HCT116 (cell line): Measurements from ENCODE around the gene ESRRB. TPM values are rescaled to one million over a fixed set of nuclear protein-coding genes. Genes with fewer than 3 reads are reported as not detected.
A peak's percentile ranks its signal among the peaks of the same experiment; 100 is the strongest.

Source experiments
- ATAC-seq: fragments of 200-7000 bp; cut with Tn5 transposase; 2 replicates; pipeline ENCODE4 v1.9.1; 2020; ENCODE audit warnings: mild to moderate bottlenecking, moderate library complexity
- BruUV-seq: library from RNA; stranded (reverse); fragments of 400-500 nt; replicated peaks from 2 replicates; lab custom pipeline; 2021; lab: Mats Ljungman, UMichigan
- CTCF ChIA-PET: fragments of 300-600 bp; sonication (Branson Sonifier 250); formaldehyde crosslinking; loops from one replicate; lab custom pipeline; 2021; ENCODE audit warnings: antibody characterized with exemption; lab: Charles Lee
- POLR2A ChIA-PET: fragments of 300-600, 350-600 bp; sonication (Branson Sonifier 250); formaldehyde crosslinking; loops from one replicate; lab custom pipeline; 2021; ENCODE audit warnings: antibody characterized with exemption; lab: Charles Lee
- RAD21 ChIA-PET, 2 experiments: fragments of 300-600 bp; sonication (Branson Sonifier 250); formaldehyde crosslinking; loops; one replicate each; lab custom pipeline; 2023; ENCODE audit warnings: low total read pairs in 2 of 2; ENCODE audit not compliant: uncharacterized antibody in 2 of 2, unreplicated experiment in 2 of 2, low non-redundant PET in 1 of 2; lab: Charles Lee
- DNase-seq: peaks from one replicate; pipeline ENCODE4 v3.0.0-alpha.2; 2010; ENCODE audit warnings: low read depth, low spot score
- H2AFZ ChIP-seq: fragments of 200-600 bp; shearing (Covaris generic), sonication (generic); 2 replicates; pipeline ENCODE4 v1.6.1; 2017; ENCODE audit warnings: low read depth, mixed run types, mixed read lengths, antibody characterized with exemption, low read length; ENCODE audit not compliant: poor library complexity, severe bottlenecking
- H3K27ac ChIP-seq: 2 replicates; pipeline ENCODE4 v1.5.1; 2012; ENCODE audit warnings: low read depth, low read length
- H3K27me3 ChIP-seq: fragments of 200-600 bp; sonication (generic); 2 replicates; pipeline ENCODE4 v1.6.1; 2016; ENCODE audit warnings: mixed run types, low read length, mixed read lengths; ENCODE audit not compliant: insufficient read depth
- H3K36me3 ChIP-seq, 2 experiments: fragments of 200-500 bp in 1 of 2; fragments of 200-600 bp in 1 of 2; sonication (Bioruptor generic) in 1 of 2; sonication (generic) in 1 of 2; 2 replicates each; pipeline versions ENCODE4 v1.5.1 to v1.6.1; 2014 to 2016; ENCODE audit warnings: low read length in 2 of 2, inconsistent platforms in 1 of 2, mixed read lengths in 1 of 2, mixed run types in 1 of 2; ENCODE audit not compliant: insufficient read depth in 2 of 2, control insufficient read depth in 1 of 2
- H3K4me1 ChIP-seq, 2 experiments: fragments of 200-600 bp in 1 of 2; sonication (generic) in 1 of 2; 2 replicates each; pipeline versions ENCODE4 v1.5.1 to v1.6.1; 2012 to 2017; ENCODE audit warnings: low read length in 2 of 2, inconsistent platforms in 1 of 2, mild to moderate bottlenecking in 1 of 2, mixed read lengths in 1 of 2, mixed run types in 1 of 2, moderate library complexity in 1 of 2; ENCODE audit not compliant: insufficient read depth in 2 of 2, control insufficient read depth in 1 of 2
- H3K4me2 ChIP-seq: fragments of 200-600 bp; sonication (generic); 2 replicates; pipeline ENCODE4 v1.6.1; 2017; ENCODE audit warnings: mixed run types, low read length, mixed read lengths
- H3K4me3 ChIP-seq, 2 experiments: fragments of 200-600 bp in 1 of 2; sonication (generic) in 1 of 2; replicated peaks in 1 of 2; 2 replicates each; pipeline ENCODE4 v1.5.1; 2011 to 2016; ENCODE audit warnings: low read length in 2 of 2, control low read depth in 1 of 2, low read depth in 1 of 2, mild to moderate bottlenecking in 1 of 2, mixed read lengths in 1 of 2, mixed run types in 1 of 2
- H3K79me2 ChIP-seq: fragments of 200-600 bp; sonication (generic); 2 replicates; pipeline ENCODE4 v1.6.1; 2017; ENCODE audit warnings: mild to moderate bottlenecking, mixed run types, low read length, moderate library complexity, mixed read lengths; ENCODE audit not compliant: insufficient read depth
- H3K9ac ChIP-seq: fragments of 200-600 bp; sonication (generic); 2 replicates; pipeline ENCODE4 v1.6.1; 2016; ENCODE audit warnings: low read length, mixed read lengths
- H3K9me2 ChIP-seq: fragments of 200-600 bp; sonication (generic), shearing (Covaris generic); 2 replicates; pipeline ENCODE4 v1.6.1; 2017; ENCODE audit warnings: mixed run types, mild to moderate bottlenecking, moderate library complexity; ENCODE audit not compliant: insufficient read depth
- H3K9me3 ChIP-seq, 2 experiments: fragments of 200-500 bp in 1 of 2; fragments of 200-600 bp in 1 of 2; sonication (Bioruptor generic) in 1 of 2; sonication (generic) in 1 of 2; 2 replicates each; pipeline ENCODE4 v1.6.1; 2014 to 2017; ENCODE audit warnings: low read length in 2 of 2, mixed read lengths in 2 of 2, inconsistent platforms in 1 of 2, low read depth in 1 of 2, mild to moderate bottlenecking in 1 of 2, mixed run types in 1 of 2, moderate library complexity in 1 of 2; ENCODE audit not compliant: control insufficient read depth in 1 of 2, insufficient read depth in 1 of 2
- H4K20me1 ChIP-seq: fragments of 200-600 bp; sonication (generic), shearing (Covaris generic); 2 replicates; pipeline ENCODE4 v1.6.1; 2017; ENCODE audit warnings: mixed run types, mild to moderate bottlenecking, moderate library complexity; ENCODE audit not compliant: insufficient read depth
- CBX3 ChIP-seq: IDR thresholded peaks from 2 replicates; pipeline ENCODE4 v1.6.1; 2012; ENCODE audit warnings: low read depth
- EGR1 ChIP-seq: IDR thresholded peaks from 2 replicates; pipeline ENCODE4 v1.6.1; 2012; ENCODE audit warnings: low read depth
- ELF1 ChIP-seq: IDR thresholded peaks from 2 replicates; pipeline ENCODE4 v1.6.1; 2012; ENCODE audit warnings: low read depth, borderline replicate concordance
- EZH2 ChIP-seq: fragments of 200-600 bp; sonication (generic); IDR thresholded peaks from 2 replicates; pipeline ENCODE4 v1.6.1; 2017; ENCODE audit warnings: antibody characterized with exemption, mixed run types
- JUND ChIP-seq: IDR thresholded peaks from 2 replicates; pipeline ENCODE4 v1.6.1; 2012
- RAD21 ChIP-seq: IDR thresholded peaks from 2 replicates; pipeline ENCODE4 v1.6.1; 2012; ENCODE audit warnings: low read depth, mild to moderate bottlenecking
- REST ChIP-seq: IDR thresholded peaks from 2 replicates; pipeline ENCODE4 v1.6.1; 2012; ENCODE audit warnings: low read depth
- TCF7L2 ChIP-seq: IDR thresholded peaks from 2 replicates; pipeline ENCODE4 v1.7.0; 2011; ENCODE audit warnings: borderline replicate concordance, inconsistent platforms; ENCODE audit not compliant: insufficient read depth, insufficient read length; ENCODE audit errors: extremely low read depth
- intact Hi-C: fragments of 100-400 bp; cut with micrococcal nuclease; formaldehyde crosslinking; loops from 2 replicates; pipeline ENCODE4 v1.10.0; 2022
- total RNA-seq: library from RNA; stranded (reverse); gene quantifications from one replicate; pipeline ENCODE4 v1.2.1, GENCODE V29; 2021; ENCODE audit not compliant: unreplicated experiment

The ESRRB gene
- total RNA-seq, 1 experiment from 2014 or later = 1.9 TPM

- Histone ChIP-seq H3K9me2 (no peaks in the 10 kb centered on the region), H3K4me3 (peak overlapping the region in 1 of 2 experiments; percentile 66; a peak in 2 of 4 replicates), H3K9ac (no peak overlapping the region), H3K79me2 (no peaks in the 10 kb centered on the region), H3K4me1 (peaks cover 12 to 26% of the 10 kb centered on the region in 2 experiments; a peak in 3 of 4 replicates), H3K4me2 (peak overlapping the region; percentile 96), H4K20me1 (no peaks in the 10 kb centered on the region), H3K27ac (no peak overlapping the region), H3K9me3 (no peaks in the 10 kb centered on the region), H3K27me3 (peaks cover 20% of the 10 kb centered on the region; the same call in 1 of the 2 replicates), H3K36me3 (no peaks in the 10 kb centered on the region), H2AFZ (no peak overlapping the region)
- RAD21 ChIA-PET = no interaction called here
- intact Hi-C loops = no loop called here
- no peak for TF ChIP-seq CBX3
- TF ChIP-seq RAD21 = no peak
- TF ChIP-seq ELF1 = no peak
- TF ChIP-seq JUND = no peak
- no peak for TF ChIP-seq EZH2
- peak; percentile 91 for TF ChIP-seq EGR1
- no peak for TF ChIP-seq TCF7L2
- no peak for TF ChIP-seq REST
- CTCF ChIA-PET = interaction anchor here (0.6 to 1.6 kb wide), 3 partner anchors 12 to 393 kb away, joined by 4 to 7 read pairs (median 4); no protein-coding TSS in a partner anchor
- peak; percentile 57 for ATAC-seq
- peak; percentile 12 for DNase-seq
- no TSS peak for BruUV-seq
- POLR2A ChIA-PET = interaction anchor here (0.7 kb wide), 1 partner anchor 13 kb away, joined by 3 read pairs; no protein-coding TSS in a partner anchor
Measured at GRCh38 chr14:76375484-76375883, 453 bp upstream of the ESRRB start.
